Measurements from ENCODE around the gene MYO7A.

Gene MYO7A

DNA sequence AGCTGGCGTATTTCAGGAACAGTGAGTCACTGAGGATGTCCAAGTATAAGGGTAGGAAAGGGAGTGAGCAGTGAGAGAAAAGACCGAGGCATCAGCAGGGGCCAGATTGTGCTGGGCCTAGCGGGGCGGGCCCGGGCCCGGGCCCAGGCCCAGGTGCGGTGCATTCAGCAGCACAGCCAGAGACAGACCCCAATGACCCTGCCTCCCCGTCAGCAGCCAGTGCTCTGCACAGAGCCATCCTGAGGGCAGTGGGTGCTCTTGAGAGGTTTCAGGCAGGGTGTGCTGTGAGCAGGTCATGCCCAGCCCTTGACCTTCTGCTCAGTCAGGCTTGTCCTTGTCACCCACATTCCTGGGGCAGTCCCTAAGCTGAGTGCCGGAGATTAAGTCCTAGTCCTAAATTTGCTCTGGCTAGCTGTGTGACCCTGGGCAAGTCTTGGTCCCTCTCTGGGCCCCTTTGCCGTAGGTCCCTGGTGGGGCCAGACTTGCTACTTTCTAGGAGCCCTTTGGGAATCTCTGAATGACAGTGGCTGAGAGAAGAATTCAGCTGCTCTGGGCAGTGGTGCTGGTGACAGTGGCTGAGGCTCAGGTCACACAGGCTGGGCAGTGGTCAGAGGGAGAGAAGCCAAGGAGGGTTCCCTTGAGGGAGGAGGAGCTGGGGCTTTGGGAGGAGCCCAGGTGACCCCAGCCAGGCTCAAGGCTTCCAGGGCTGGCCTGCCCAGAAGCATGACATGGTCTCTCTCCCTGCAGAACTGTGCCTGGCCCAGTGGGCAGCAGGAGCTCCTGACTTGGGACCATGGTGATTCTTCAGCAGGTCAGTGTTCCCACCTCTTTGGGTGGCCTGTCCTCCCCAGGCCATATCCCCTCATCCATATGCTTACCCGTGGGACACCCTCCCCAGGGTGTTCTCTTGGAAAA lies 2.1 kb downstream of the MYO7A start:
- no peak for DNase-seq

DNA sequence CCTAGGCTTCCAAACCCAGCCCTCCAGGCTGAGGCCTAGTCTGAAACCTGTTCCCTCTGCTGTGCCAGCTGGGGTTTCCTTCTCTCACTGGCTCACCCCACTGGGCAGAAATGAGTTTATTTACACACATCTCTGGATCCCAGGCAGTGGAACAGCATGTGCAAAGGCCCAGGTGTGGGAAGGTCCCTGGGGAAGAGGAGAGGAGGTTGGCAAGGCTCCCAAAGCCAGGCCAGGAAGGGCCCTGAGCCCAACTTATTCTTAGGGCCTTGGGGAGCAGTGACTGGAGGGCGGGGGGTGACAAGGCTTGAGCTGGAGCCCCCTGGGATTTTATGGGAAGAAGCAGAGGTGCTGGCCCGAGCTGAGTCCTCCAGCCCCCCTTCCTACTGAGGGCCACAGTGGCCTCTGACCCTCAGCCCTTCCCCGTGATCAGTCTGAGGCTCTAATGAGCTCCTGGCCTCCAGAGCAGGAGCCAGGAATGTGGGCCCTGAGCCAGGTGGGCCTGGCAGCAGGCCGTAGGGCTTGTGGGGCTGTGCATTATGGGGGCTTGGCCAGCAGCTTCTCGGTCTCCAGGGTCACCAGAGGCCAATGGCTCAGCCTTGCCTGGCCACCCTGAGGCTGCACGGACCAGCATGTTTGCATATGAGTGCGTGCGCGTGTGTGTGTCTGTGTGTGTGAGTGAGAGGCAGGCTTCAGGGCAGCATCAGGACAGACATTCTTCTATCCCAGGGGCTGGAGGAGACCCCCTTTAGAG lies 2.9 kb downstream of the MYO7A start:
- DNase-seq, result no peak

DNA sequence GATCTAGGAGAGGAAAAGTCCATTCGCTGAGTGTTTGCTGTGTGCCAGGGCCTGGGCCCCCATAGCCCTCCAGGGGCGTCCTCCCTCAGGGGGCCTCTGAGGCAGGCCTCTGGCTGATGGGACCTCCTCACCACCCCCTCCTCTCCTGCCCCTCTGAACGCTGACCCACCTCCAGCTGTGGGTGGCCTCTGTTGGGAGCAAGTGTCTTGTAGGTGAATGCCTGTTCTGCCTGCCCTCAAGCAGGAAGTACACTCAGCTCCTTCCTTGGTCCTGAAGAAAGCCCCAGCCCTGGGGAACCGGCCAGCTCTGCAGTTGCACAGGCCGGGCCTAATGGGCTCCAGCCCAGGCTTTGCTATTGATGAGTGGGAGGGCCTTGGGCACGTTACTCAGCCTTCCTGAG lies 3.5 kb downstream of the MYO7A start:
- DNase-seq, result no peak

DNA sequence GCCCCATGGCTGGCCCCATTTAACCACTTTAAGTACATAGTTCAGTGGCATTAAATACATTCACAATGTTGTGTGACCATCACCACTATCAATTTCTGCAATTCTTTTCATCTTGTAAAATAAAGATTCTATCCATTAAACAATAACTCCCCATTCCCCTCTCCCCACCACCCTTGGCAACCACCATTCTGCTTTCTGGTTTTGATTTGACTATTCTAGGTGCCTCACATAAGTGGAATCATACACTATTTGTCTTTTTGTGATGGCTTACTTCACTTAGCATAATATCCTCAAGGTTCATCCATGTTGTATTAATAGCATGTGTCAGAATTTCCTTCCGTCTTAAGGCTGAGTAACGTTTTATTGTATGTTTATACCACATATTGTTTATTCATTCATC lies 7.0 kb downstream of the MYO7A start:
- DNase-seq, result no peak

DNA sequence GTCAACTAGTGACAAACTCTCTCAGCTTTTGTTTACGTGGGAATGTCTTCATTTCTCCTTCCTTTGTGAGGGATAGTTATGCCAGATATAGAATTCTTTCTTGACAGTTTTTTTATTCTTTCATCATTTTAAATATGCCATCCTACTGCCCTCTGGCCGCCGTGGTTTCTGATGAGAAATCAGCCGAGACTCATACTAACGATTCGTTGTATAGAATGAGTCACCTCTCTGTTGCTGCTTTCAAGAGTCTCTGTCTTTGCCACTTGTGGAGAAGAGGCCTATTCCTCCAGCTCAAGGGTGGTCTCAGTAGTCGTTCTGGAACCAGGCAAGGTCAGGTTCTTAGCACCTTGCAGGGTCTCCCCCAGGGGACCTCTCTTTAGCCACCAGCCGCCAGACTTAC lies 8.0 kb downstream of the MYO7A start:
- DNase-seq, result no peak

DNA sequence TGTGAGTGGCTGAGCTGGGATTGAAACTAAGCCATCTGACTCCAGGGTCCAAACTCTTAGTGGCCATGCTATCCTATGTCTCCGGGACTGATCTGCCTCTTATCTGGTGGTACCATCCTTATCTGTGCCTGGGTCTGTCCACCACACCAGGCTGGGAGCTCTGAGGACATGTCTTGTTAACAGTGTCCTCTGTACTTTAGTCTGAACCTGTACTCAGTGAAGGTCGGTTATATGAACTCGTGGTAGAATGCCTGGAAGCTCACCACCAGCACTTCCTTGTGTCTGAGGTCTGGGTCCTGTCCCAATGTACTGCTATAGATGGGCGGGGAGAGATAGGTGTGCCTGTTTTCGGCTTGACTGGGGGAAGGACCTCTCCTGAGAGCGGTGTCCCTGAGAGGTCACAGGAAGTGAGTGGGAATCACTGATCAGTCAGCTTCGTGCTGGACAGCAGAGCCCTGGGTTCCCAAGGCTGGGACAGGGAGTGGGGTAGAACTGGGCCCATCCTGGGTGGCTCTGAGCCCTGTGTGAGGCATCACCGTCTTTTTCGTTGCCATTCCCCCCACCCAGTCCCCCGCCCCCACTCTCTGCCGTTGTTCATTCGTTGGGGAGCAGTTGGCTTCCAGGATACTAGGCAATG lies 8.9 kb downstream of the MYO7A start:
- DNase-seq, result no peak

DNA sequence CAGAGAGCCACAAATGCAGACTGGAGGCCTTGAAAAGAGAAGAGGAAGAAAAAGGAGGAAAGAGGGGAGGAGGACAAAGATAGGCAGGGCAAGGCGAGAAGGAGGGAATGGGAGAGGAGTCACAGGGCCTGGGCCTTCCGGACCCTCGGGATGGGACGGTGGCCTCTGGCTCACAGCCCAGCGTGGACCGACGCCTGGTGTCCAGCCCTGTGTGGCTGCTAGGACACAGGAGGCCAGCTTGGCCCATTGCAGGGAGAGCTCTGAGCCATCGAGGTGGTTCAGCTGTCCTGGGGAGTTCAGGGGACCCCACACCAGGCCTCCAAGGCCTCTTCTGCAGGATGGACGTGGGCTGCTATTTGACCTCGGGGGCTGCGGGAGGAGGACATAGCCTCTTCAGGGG lies 9.4 kb downstream of the MYO7A start:
- DNase-seq, result no peak

DNA sequence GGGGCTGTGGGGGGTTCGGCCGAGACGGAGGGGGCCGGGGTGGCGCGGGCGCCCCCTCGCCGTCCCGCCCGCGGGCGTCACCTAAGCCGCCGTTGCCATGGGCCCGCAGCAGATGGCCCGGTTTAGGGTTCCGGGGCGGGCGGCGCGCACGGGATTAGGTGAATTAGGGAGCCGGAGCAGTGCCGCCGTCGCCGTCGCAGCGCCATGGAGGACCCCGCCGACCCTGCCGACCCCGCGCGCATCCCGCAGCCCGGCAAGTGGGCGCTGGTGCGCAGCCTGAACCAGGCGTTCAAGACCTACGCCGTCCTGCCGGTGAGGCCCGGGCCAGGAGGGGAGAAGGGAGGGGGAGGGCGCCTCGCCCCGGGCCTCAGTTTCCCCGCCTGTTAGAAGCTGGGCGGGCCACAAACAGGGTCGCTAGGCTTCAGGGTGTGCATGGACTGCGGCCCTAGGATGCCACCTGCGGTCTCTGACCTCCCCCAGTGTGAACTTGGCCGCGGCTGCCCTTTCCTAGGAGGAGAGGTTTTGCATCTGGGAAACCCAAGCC lies 10.1 kb downstream of the MYO7A start:
- DNase-seq, result no peak

DNA sequence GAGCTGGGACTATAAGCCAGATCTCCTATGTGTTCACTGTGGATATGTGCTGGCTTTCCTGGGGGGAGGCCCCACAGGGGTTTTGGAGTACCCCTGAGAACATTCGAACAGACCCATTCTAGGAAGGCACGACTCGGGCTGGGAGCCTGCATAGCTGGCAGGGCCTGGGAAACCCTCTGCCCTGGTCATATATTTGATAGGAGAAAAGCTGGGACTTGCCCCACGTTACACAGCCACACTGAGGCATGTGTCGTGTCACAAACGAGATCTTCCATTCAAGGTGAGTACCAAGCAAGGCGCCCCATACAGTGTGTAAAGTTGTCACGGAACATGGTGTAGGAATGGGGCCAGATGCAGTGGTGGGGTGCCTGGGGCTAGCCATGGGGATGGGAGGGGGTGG lies 11.2 kb downstream of the MYO7A start:
- DNase-seq, result no peak

DNA sequence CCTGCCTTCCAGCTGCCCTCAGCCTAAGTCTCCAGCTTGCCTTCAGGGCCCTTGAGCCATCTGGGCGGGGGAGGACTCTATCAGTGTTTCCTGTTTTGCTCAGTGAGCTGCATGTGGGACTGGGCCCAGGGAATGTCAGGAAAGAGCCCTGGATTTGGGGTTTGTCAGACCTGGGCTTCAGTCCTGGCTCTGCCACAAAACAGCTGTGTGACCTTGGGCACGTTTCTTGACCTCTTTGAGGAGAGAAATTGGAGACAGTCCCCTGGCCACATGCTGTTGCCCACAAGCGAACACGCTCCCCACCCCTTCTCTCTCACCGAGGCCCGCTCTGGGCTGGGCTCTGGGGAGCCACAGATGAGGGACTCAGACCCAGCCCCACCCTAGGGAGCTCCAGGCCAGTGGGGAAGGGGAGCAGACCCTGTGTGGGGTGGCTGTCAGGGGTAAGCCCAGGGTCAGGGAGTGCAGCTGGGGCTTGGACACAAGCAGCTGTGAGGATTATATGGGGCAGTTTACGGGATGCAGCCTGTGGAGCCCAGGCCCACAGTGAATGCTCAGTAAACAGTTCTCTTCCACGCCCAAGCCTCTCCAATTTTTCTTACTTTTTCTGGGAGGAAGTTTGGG lies 12.3 kb downstream of the MYO7A start:
- DNase-seq, result no peak

DNA sequence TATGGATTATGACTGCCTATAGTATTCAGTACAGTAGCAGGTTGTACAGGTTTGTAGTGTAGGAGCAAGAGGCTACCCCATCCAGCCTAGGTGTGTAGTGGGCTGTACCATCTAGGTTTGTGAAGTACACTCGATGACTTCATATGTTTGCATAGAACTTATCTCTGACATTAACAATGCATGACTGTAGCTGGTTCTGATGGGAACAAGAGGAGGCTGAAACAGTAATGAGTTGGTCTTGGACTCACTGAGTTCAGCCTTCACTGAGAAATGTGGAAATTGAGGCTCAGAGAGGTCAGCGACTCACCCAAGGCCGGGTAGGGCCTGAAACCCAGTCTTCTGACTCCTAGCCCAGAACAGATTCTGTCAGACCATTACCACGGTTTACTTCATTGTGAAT lies 13.0 kb downstream of the MYO7A start:
- no peak for DNase-seq

DNA sequence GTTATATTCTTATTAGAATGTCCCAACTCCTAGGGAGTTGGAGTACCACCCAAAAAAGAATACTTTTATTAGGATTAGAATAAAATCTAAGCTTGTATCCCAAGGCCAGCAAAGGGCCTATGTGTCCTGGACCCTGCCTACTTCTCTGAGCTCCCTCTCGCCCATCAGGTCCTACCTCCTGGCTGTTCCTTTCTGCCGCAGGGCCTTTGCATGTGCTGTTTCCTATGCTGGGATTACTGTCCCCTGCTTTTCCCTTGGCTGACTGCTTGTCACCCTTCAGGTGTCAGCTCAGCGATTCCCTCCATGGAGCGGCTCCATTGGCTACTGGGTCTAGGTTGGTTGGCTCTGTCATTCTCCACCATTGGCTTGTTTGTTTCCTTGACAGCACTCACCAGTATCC lies 13.4 kb downstream of the MYO7A start:
- no peak for DNase-seq

DNA sequence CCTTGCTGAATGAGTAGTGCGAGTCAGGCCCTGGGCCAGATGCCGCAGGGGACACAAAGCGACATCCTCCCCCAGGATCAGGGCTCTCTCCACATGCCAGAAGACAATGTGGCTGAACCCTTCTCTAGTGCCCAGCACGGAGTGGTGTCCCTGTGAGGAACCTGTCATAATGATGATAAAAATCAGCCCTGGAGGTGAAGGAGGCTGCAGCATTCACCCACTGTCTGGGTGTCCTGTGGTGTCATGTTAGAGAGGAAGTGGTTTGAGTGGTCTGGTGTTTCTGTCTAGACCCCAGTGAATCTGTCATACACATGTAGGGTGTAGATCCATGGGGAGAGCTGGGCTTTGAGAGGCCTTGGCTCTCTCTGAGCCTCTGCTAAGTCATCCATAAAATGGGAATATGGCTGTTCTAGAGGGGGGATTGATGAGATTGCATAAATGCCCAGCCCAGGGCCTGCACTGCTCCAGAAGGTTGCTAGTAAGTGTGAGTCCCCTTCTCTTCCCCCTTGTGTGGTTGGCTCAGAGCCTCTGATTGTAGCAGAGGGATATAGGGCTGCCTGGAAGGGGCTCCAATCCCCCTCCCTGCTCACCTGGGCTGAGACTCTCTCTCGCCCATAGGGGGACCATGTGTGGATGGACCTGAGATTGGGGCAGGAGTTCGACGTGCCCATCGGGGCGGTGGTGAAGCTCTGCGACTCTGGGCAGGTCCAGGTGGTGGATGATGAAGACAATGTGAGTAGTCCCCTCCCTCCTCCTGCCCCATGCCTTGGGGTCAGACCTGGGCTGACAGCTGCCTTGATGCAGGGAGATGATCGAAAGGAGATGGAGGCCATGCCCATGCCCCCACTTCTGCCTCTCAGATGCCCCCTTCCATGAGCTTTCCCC lies 14.3 kb downstream of the MYO7A start:
- no peak for DNase-seq

DNA sequence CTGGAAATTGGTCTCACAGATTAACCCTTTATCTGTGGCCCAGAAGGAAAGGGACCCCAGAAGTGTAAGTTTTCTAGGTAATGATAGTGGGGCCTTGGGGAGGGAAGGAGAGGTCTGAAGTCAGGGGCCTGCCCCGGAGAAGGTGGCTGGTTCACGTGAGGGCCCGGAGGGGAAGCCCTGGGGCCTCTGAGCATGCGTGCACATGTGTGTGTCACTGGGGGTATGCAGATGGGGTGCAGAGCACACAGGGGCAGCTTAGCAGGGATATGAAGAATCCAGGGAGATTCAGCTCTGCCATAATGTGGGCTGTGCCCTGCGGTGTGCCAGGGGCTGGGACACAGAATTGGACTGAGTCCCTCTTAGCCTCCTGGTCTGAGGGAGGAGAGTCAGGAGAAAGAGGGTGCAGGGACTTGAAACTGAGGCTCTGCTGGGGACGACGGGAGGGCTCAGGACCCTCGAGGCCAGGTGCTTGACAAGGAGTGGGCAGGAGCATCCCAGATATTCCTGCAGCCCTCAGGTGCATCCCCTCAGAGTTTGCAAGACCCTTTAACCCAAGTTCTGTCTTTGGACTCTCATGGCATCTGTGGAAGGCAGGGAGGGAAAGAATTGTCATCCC lies 15.5 kb downstream of the MYO7A start:
- no peak for DNase-seq

DNA sequence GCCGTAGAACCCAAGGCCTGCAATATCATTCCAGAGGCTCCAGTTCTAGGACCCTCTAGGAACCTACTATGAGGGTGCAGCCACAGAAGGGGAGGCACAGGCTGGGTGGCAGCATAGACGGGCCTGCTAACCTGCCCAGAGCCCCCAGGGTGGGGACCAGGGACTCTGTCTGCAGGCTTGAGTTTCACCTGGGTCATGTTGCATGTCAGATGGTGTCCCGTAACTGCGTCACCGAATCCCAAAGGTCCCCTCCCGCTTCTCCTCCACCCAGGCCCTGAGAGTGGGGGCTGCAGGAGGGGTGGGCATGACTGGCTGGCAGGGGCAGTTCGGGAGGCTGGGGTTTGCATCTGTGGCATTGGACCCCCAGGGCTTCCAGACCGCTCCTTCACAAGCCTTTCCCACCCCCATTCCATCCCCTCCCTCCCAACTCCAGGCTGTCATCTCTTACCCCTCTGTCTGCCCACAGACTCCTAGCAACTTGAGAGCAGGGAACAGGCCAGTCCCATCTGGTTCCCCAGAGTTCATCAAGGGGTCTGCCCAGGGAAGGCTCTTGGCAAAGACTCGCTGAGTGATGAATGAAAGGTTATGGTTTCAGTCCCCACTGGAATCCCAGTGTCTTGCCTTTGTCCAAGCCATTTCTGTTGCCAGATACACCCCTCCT lies 16.3 kb downstream of the MYO7A start:
- DNase-seq, result no peak

DNA sequence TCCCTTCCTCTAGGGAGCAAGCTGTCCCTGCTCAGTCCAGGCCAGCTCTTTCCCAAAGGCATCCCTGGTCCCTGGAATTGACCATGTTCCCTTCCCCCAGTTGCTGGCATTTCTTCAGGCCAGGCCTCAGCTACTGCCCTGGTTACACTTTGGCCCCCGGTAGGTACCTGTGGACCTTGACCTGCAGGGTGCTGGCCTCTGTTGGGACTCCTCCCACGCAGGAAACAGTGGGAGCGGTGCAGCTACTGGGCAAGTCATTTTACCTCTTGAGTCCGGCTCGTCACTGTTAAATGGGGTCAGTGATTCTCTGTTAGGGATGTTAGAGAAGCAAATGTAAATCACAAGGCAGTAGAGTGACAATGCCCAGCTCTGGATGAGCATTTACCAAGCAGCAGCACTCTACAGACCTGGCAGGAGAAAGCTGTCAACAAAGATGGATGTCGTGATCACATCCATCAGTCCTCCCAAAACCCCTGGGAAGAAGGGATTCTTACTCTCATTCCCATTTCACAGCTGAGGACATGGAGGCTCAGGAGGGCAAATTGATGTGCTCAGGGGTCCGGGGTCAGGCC lies 16.9 kb downstream of the MYO7A start:
- no peak for DNase-seq

DNA sequence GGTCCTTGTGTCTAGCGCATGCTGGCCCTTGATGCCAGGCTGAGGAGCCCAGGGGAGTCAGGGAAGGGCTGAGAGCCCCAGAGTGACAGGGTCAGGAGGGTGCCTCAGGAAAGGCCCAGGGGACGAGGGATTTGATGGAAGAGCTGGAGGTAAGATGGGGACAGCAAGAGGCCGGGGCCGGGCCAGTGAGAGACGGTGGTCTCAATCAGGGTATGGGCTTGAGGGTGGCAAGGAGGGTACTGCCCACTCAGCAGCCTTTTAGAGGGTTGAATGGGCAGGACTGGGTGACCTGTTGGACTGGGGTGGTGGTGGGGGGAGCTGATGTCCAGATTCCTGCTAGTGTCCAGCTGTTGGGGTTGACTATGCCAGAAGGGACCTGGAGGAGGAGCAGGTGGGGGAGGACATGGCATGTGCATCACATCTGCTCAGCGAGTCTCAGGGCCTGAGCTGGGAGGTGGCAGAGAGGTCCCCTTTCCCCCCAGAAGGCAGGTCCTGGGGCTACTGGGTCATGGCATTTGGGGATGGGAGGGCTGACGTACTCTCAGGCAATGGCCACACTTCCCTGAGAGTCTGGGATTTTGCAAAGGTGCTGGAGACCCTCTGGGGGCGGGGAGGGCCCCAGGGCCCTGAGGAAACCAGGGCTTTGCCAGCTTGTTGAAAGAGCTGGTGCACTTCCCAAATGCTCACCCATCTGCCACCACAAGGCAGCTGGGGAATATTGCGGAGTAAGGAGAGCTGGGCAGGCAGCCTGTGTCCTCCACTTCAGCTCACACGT lies 18.4 kb downstream of the MYO7A start:
- DNase-seq, result no peak

DNA sequence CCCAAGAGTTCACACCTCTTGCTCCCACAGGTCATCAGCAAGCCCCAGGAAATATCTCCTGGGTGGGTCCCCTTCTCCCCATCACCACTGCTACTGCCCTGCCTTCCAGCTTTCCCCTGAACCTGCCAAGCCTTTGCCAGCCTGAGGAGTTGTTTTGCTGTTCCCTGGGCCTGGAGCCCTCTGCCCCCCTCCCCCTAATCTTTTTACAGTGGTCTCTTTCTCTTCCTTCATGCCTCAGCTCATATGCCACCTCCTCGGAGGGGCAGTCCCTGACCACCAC lies 18.9 kb downstream of the MYO7A start:
- peak; percentile 54 for DNase-seq

DNA sequence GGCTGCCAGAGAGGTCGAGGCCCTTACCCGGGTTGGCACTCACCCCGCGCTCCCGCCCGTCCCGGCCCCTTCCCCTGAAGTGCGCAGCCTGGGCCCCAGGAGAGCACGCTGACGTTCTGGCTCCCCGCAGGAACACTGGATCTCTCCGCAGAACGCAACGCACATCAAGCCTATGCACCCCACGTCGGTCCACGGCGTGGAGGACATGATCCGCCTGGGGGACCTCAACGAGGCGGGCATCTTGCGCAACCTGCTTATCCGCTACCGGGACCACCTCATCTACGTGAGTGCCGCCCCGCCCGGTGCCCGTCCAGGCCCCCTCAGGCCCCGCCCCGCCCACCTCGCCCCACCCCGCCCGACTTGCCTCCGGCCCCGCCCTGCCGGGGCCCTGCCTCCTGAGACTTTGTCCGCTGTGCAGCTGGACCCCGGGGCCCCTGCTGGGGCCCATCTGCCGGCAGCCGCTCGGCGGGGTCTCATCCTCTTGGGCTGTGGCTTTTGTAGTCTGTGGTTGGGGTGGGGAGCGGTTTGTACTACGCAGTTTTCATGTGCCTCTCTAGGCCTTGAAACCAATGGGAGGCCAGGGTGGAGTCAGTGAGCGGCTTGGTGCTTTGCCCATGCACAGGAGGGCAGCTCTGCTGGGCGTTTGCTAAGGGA lies 19.7 kb downstream of the MYO7A start:
- peak; percentile 79 for DNase-seq

Measured in retina (tissue), 1 donor.